DMS114 treated with DMSO at 0.1 percent for 48 hours (cell line): ENCODE results near the gene ZFAND2B.
"Not testable (repeated sequence)": the region's sequence is repeated elsewhere in the genome, so short reads cannot be mapped to it uniquely, and the experiment has no call there.

ENCODE experiments used
- DNase-seq: peaks from one replicate; lab custom pipeline; 2025; ENCODE audit not compliant: unreplicated experiment; lab: John Stamatoyannopoulos, UW

ZFAND2B gene

GRCh38 chr2:219175928-219176817, 30.4 kb upstream of the ZFAND2B start:
- peak; percentile 14 for DNase-seq

- peak; percentile 43 for DNase-seq
These were observed 29.6 kb upstream of the ZFAND2B start, which contains the start of gene CNPPD1 for GRCh38 chr2:219176818-219177551. TSS of gene CNPPD1 (minus strand) at chr2:219176925. CDS start at chr2:219176828, 97 bp downstream.

GRCh38 chr2:219177552-219178376, 28.8 kb upstream of the ZFAND2B start, which contains the start of gene RETREG2:
TSS of gene RETREG2 (plus strand) at chr2:219178275. CDS start at chr2:219178353, 78 bp downstream.
- peak; percentile 85 for DNase-seq

- DNase-seq, result no peak
These were observed 28.0 kb upstream of the ZFAND2B start for GRCh38 chr2:219178377-219179175.

GRCh38 chr2:219179601-219180465, 26.7 kb upstream of the ZFAND2B start:
- no peak for DNase-seq

GRCh38 chr2:219180961-219181360, 25.6 kb upstream of the ZFAND2B start:
- DNase-seq, result no peak

GRCh38 chr2:219181531-219181930, 25.1 kb upstream of the ZFAND2B start:
- no peak for DNase-seq

GRCh38 chr2:219182331-219183150, 24.0 kb upstream of the ZFAND2B start:
- no peak for DNase-seq

GRCh38 chr2:219183151-219183772, 23.3 kb upstream of the ZFAND2B start:
- no peak for DNase-seq

GRCh38 chr2:219184121-219184520, 22.5 kb upstream of the ZFAND2B start:
- no peak for DNase-seq

- DNase-seq, result no peak
These were observed 19.7 kb upstream of the ZFAND2B start for GRCh38 chr2:219186754-219187456.

GRCh38 chr2:219197388-219197787, 9.2 kb upstream of the ZFAND2B start:
- no peak for DNase-seq

- no peak for DNase-seq
These were observed 7.6 kb upstream of the ZFAND2B start for GRCh38 chr2:219198974-219199373.

GRCh38 chr2:219199470-219200211, 6.9 kb upstream of the ZFAND2B start:
- no peak for DNase-seq

GRCh38 chr2:219200502-219201326, 5.9 kb upstream of the ZFAND2B start:
- DNase-seq, result not testable (repeated sequence)

GRCh38 chr2:219201331-219201730, 5.3 kb upstream of the ZFAND2B start:
- not testable (repeated sequence) for DNase-seq
